CD4-positive, alpha-beta T cell treated with Interleukin-2 at 100 ng/mL for 4 hours (primary cell): ENCODE measurements around the gene SPINT3.

Experiments
- DNase-seq: peaks from one replicate; pipeline ENCODE4 v3.0.0-alpha.2; 2020; ENCODE audit warnings: low spot score

SPINT3 gene, protein sequence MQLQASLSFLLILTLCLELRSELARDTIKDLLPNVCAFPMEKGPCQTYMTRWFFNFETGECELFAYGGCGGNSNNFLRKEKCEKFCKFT

GRCh38 chr20:45515147-45515913 is at the start of gene SPINT3:
TSS of gene SPINT3 (minus strand) at chr20:45515622. CDS start at chr20:45515608, 14 bp downstream.
- no peak for DNase-seq

- no peak for DNase-seq
Observed at GRCh38 chr20:45564760-45565276, 49.4 kb upstream of the SPINT3 start.

- DNase-seq = no peak
Observed at GRCh38 chr20:45555198-45555597, 39.8 kb upstream of the SPINT3 start.

- no peak for DNase-seq
Observed at GRCh38 chr20:45552456-45552855, 37.0 kb upstream of the SPINT3 start.

GRCh38 chr20:45550765-45551164 is 35.3 kb upstream of the SPINT3 start:
- no peak for DNase-seq

DNA sequence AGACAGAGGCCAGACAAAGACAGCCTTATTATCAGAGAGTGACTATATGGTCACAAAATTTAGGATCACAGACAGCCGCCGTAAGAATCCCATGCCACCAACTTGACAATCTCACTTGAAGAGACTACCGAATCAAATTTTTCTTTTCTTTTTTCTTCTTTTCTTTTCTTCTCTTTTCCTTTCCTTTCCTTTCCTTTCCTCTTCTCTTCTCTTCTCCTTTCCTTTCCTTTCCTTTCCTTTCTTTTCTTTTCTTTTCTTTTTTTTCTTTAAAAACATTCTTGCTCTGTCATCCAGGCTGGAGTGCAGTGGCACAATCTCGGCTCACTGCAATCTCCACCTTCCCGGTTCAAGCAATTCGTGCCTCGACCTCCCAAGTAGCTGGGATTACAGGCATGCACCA is 33.0 kb upstream of the SPINT3 start:
- DNase-seq = no peak

DNA sequence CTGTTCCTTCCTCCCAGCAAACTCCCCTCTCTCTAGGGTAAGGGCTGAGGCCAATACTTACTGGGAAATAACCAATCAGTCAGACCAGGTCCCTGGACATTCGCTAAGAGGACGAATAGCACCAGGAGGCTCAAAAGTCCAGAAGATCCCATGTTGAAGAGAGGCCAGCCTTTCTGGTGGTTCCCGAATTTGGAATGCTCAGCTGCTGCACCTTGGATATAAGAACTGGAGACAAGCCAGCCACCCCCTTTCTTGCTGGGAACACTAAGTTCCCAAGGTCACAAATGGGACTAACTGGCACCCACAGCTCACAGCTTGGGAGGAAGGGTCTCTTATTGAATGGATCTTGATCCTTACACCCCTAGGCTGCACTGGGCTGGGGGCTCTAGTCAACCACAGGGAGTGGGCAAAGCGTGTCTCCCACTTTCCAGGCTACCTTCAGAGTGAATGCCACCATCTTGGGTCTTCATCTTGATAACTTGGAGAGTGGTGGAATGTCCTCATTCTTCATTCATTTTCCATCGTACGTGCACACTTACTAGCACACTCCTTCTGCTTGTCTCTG is 31.9 kb upstream of the SPINT3 start, which contains the start of gene EPPIN:
Gene EPPIN (minus strand): TSS at position 196 of the 565 bp plus-strand sequence. CDS start 44 bp downstream, at position 152.
- DNase-seq = no peak

DNA sequence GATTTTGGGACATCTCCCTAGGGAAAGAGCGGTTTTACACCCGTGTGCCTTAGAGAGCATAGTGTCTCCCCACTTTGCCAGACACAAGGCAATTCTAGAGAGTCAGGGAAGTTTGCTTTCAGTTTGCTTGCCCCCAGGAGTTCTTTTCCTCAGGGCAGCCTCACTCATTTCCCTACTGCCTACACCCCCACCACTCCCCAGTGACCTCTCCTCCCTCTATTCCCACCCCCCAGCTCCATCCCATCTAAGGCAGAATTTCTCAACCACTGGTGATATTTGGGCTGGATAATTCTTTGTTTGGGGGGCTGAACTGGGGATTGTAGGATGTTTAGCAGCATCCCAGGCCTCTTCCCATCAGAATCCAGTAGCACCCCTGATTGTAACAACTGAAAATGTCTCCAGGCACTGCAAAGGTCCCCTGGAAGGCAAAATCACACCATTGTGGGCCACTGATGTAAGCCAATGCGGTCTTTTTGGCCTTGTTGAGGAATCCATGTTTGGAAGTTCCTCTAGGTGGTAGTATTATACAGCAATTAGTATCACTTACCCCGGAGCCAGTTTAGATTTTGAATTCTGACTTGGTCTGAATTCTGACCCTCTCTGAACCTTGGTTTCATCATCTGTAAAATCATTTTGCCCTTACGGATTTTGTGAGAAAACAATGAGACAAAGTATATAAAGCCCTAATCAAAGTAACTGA is 30.5 kb upstream of the SPINT3 start:
- DNase-seq = no peak

DNA sequence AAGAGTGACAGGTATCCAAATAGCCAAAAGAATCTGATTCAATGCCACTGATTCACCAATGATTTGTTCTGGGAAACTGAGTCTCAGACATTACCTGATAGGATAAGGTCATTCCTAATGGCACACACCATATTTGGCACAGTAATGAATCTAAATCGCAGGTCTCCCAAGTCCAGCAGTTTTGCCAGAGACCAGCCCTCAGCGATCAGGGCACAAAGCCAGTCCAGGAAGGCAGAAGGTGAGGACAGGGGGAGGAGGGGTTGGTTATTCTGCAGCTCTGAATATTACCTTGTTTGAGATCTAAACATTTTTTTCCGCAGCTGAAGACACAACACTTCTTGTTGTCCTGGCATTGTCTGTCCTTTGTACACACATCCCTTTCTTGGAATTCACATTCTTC is 29.9 kb upstream of the SPINT3 start:
- no peak for DNase-seq

GRCh38 chr20:45539382-45539781 is 24.0 kb upstream of the SPINT3 start, which contains the start of gene WFDC6:
TSS of gene WFDC6 (minus strand) at chr20:45539482. CDS start at chr20:45539407, 75 bp downstream.
- DNase-seq = no peak

DNA sequence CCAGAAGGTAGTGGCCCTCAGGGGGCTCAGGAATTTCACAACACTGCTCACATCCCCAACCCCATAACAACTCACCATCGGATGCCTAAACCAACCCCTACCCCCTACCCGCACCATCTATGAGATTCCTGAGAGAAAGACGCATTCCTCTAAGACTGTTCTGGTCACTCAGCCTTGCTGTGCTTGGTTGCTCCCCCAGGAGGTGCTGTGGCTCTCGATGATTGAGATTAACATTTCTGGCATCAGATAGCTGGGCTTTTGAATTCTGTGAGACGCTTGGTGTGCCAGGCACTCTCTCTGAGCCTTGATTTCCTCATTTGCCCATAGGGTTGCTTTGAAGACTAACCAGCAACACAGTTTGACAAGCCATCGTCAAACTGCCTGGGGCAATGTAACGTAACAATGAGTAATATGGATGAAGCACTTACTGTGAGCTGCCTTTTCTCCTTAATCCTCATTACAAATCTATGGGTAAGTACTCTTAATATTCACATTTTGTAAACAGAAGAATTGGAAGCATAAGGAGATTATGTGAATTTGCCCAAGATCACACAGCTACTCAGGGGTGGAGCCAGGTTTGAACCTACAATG is 22.9 kb upstream of the SPINT3 start:
- no peak for DNase-seq

GRCh38 chr20:45527294-45527693 is 11.9 kb upstream of the SPINT3 start:
- no peak for DNase-seq

- no peak for DNase-seq
Observed at GRCh38 chr20:45523821-45524220, 8.4 kb upstream of the SPINT3 start.

DNA sequence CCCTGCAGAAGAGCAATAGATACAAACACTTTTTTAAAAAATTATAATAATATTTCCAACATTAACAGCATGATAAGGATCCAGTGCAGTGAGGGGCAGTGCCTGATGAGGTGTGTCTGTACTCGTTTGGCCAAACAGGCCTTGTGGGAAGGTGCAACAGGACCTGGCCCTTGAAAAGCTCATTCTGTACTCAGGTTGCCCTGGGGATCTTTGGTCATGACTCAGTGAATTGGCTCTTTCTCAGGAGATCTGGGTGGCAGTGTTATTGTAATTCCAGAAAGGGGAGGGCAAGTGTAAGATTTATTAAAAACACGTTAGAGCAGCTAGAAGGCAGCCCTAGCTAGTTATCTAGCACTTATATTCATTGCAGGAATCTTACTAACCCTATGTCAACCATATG is 2.9 kb upstream of the SPINT3 start:
- DNase-seq = no peak

DNA sequence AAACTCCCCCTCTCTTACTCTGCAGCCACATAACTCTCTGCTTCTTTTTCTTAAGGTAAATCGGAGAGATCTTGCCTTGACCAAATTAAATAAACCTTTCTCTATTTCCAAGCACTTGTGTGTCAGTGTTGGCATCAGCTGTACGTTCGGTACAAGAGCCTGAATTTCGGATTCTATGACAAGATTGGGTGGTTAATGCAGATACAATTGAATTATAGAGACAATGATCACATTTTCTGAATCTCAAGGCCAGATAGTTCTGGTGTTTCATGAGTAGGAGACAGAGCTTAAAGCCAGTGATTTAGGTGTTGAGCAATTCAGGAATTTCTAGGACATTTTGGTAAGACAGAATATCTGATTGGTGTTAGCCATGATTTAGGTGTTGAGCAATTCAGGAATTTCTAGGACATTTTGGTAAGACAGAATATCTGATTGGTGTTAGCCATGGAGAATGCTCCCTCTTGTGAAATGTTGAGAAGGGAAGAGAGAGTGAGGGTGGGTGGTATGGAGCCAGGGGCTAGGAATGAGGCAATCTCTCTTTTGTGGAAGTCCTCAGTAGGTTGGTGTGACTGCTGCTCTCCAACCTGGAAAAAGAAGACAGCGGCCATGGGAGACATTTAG is 5.1 kb downstream of the SPINT3 start:
- no peak for DNase-seq

- DNase-seq = no peak
Observed at GRCh38 chr20:45509091-45509490, 6.3 kb downstream of the SPINT3 start.

GRCh38 chr20:45508068-45508886 is 7.1 kb downstream of the SPINT3 start:
- DNase-seq = no peak

- DNase-seq = no peak
Observed at GRCh38 chr20:45507011-45507820, 8.2 kb downstream of the SPINT3 start.

- no peak for DNase-seq
Observed at GRCh38 chr20:45506398-45506797, 9.0 kb downstream of the SPINT3 start.

DNA sequence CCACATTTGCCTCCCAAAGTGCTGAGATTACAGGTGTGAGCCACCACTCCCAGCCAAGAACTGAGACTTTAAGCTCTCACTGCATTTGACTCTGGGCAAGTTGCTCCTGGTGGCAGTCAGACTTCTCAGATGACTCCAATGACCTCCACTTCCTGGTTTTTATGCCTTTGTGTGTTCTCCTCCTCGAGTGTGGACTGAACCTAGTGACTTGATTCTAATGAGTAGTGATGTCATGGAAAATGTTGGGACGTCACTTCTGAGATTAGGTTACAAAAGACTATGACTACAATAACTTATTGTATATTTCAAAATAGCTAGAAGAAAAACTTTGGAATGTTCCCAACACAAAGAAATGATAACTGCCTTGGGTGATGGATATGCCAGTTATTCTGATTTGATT is 12.0 kb downstream of the SPINT3 start:
- DNase-seq = no peak
